GM23248 (cell line): ENCODE data around the gene SOBP. TPM values are rescaled to one million over a fixed set of nuclear protein-coding genes. Genes with fewer than 3 reads are reported as not detected.

Experiments
- DNase-seq: peaks from one replicate; pipeline ENCODE4 v3.0.0-alpha.2; 2015
- H2AFZ ChIP-seq: fragments of 200-600 bp; sonication (generic); 2 replicates; pipeline ENCODE4 v1.6.1; 2016; ENCODE audit warnings: antibody characterized with exemption
- H3F3A ChIP-seq: fragments of 200-600 bp; sonication (generic); 2 replicates; pipeline ENCODE4 v1.6.1; 2016; ENCODE audit warnings: mild to moderate bottlenecking, antibody characterized with exemption, mixed run types; ENCODE audit not compliant: insufficient read depth
- H3K27ac ChIP-seq: fragments of 200-600 bp; sonication (generic); 2 replicates; pipeline ENCODE4 v1.5.1; 2016; ENCODE audit warnings: mild to moderate bottlenecking
- H3K27me3 ChIP-seq: fragments of 200-600 bp; sonication (generic); replicated peaks from 2 replicates; pipeline ENCODE4 v1.6.1; 2016; ENCODE audit warnings: mild to moderate bottlenecking; ENCODE audit not compliant: insufficient read depth
- H3K36me3 ChIP-seq: fragments of 200-600 bp; sonication (generic); 2 replicates; pipeline ENCODE4 v1.6.1; 2016; ENCODE audit warnings: low read depth, mild to moderate bottlenecking
- H3K4me1 ChIP-seq: fragments of 200-600 bp; sonication (generic); 2 replicates; pipeline ENCODE4 v1.6.1; 2016; ENCODE audit warnings: mild to moderate bottlenecking; ENCODE audit not compliant: insufficient read depth
- H3K4me2 ChIP-seq: fragments of 200-600 bp; sonication (generic); one replicate; pipeline ENCODE4 v1.6.1; 2016; ENCODE audit warnings: mild to moderate bottlenecking; ENCODE audit not compliant: unreplicated experiment
- H3K4me3 ChIP-seq: fragments of 200-600 bp; sonication (generic); 2 replicates; pipeline ENCODE4 v1.5.1; 2016; ENCODE audit warnings: mild to moderate bottlenecking
- H3K79me2 ChIP-seq: fragments of 200-600 bp; sonication (generic); 2 replicates; pipeline ENCODE4 v1.6.1; 2016; ENCODE audit warnings: mild to moderate bottlenecking; ENCODE audit not compliant: insufficient read depth
- H3K9ac ChIP-seq: fragments of 200-600 bp; sonication (generic); 2 replicates; pipeline ENCODE4 v1.6.1; 2016; ENCODE audit warnings: mild to moderate bottlenecking
- H3K9me2 ChIP-seq: fragments of 200-600 bp; sonication (generic); 2 replicates; pipeline ENCODE4 v1.6.1; 2016; ENCODE audit warnings: mixed run types, mild to moderate bottlenecking, moderate library complexity; ENCODE audit not compliant: insufficient read depth
- H3K9me3 ChIP-seq: fragments of 200-600 bp; sonication (generic); one replicate; pipeline ENCODE4 v1.6.1; 2017; ENCODE audit warnings: low read depth
- H4K20me1 ChIP-seq: fragments of 200-600 bp; sonication (generic); 2 replicates; pipeline ENCODE4 v1.6.0; 2016; ENCODE audit not compliant: insufficient read depth
- EZH2 ChIP-seq: fragments of 200-600 bp; sonication (generic); IDR thresholded peaks from 2 replicates; pipeline ENCODE4 v1.6.1; 2018; ENCODE audit warnings: antibody characterized with exemption, mild to moderate bottlenecking; ENCODE audit not compliant: insufficient read depth, poor library complexity, severe bottlenecking
- EZH2phosphoT487 ChIP-seq: fragments of 200-600 bp; sonication (generic); IDR thresholded peaks from 2 replicates; pipeline ENCODE4 v1.6.1; 2018; ENCODE audit warnings: antibody characterized with exemption, moderate library complexity, mild to moderate bottlenecking, low read depth; ENCODE audit not compliant: insufficient read depth
- WGBS, 2 experiments: methylation state at CpG; one replicate each; pipeline ENCODE4 v1.1.6; 2015 to 2017; ENCODE audit warnings: low lambda C conversion rate in 2 of 2, low coverage in 1 of 2; ENCODE audit errors: missing lambda C conversion rate in 2 of 2; 5-methylcytosine and 5-hydroxymethylcytosine counted together
- in situ Hi-C: fragments of 300-500 bp; cut with MboI; formaldehyde crosslinking; loops from 2 replicates; pipeline ENCODE4 v1.15.0; 2020
- polyA plus RNA-seq: library from polyadenylated mRNA; unstranded; fragments of >200 nt; fragmentation: Nextera tagmentation; extraction: Ambion mirVana; gene quantifications from 2 replicates; pipeline ENCODE4 v1.2.1, GENCODE V29; 2016
- total RNA-seq: library from RNA; depleted of rRNA; stranded (reverse); fragments of >200 nt; shearing (Covaris generic); gene quantifications from 2 replicates; pipeline ENCODE4 v1.2.3, GENCODE V29; 2014

The SOBP gene
- total and polyA plus RNA-seq, 2 experiments from 2014 or later, result 0.38 to 0.97 TPM

GRCh38 chr6:107666981-107667601 is 177.2 kb downstream of the SOBP start:
- H3K9me2 ChIP-seq, result no peaks in the 10 kb centered on the region
- peaks cover 12% of the 10 kb centered on the region for H3K4me1 ChIP-seq
- no peak for TF ChIP-seq EZH2
- no peak for TF ChIP-seq EZH2phosphoT487
- no peaks in the 10 kb centered on the region for H3K36me3 ChIP-seq
- H3K9ac ChIP-seq, result no peak overlapping the region
- WGBS, 2 experiments, result 86 to 87% methylated on average over 13 of the region's 13 CpGs
- H3K27ac ChIP-seq, result no peak overlapping the region
- H4K20me1 ChIP-seq, result no peaks in the 10 kb centered on the region
- in situ Hi-C loops, result no loop called here
- no peak overlapping the region for H2AFZ ChIP-seq
- no peaks in the 10 kb centered on the region for H3K79me2 ChIP-seq
- peaks cover 6% of the 10 kb centered on the region; the same call in 1 of the 2 replicates for H3F3A ChIP-seq
- H3K4me2 ChIP-seq, result no peak overlapping the region
- H3K27me3 ChIP-seq, result no peaks in the 10 kb centered on the region
- no peaks in the 10 kb centered on the region for H3K9me3 ChIP-seq
- no peak for DNase-seq
- no peak overlapping the region for H3K4me3 ChIP-seq

GRCh38 chr6:107667790-107668189 is 177.9 kb downstream of the SOBP start:
- Histone ChIP-seq H3K4me2 (no peak overlapping the region), H3K9me3 (no peaks in the 10 kb centered on the region), H3K27me3 (no peaks in the 10 kb centered on the region), H3K79me2 (no peaks in the 10 kb centered on the region), H3K4me1 (peaks cover 12% of the 10 kb centered on the region), H2AFZ (no peak overlapping the region), H3K36me3 (no peaks in the 10 kb centered on the region), H3K27ac (no peak overlapping the region), H3K9me2 (no peaks in the 10 kb centered on the region), H3K4me3 (no peak overlapping the region), H3F3A (peaks cover 6% of the 10 kb centered on the region; the same call in 1 of the 2 replicates), H4K20me1 (no peaks in the 10 kb centered on the region), H3K9ac (no peak overlapping the region)
- DNase-seq, result no peak
- in situ Hi-C loops, result no loop called here
- 81 to 86% methylated on average over 3 of the region's 3 CpGs for WGBS, 2 experiments
- TF ChIP-seq EZH2, result no peak
- TF ChIP-seq EZH2phosphoT487, result no peak

GRCh38 chr6:107668743-107669474 is 179.0 kb downstream of the SOBP start:
- Histone ChIP-seq H2AFZ (no peak overlapping the region), H3K9me3 (no peaks in the 10 kb centered on the region), H3K79me2 (no peaks in the 10 kb centered on the region), H3K4me2 (no peak overlapping the region), H3K4me1 (peaks cover 12% of the 10 kb centered on the region), H3K9ac (no peak overlapping the region), H3K4me3 (no peak overlapping the region), H3K36me3 (no peaks in the 10 kb centered on the region), H3K27me3 (no peaks in the 10 kb centered on the region), H3F3A (peaks cover 6% of the 10 kb centered on the region; the same call in 1 of the 2 replicates), H4K20me1 (no peaks in the 10 kb centered on the region), H3K9me2 (no peaks in the 10 kb centered on the region), H3K27ac (no peak overlapping the region)
- TF ChIP-seq EZH2phosphoT487, result no peak
- DNase-seq, result no peak
- WGBS, 2 experiments, result 57 to 62% methylated on average over 23 of the region's 23 CpGs
- in situ Hi-C loops, result no loop called here

- no peaks in the 10 kb centered on the region for H4K20me1 ChIP-seq
- no peak overlapping the region for H3K4me3 ChIP-seq
- TF ChIP-seq EZH2phosphoT487 (no peak), EZH2 (no peak)
- 21 to 27% methylated on average over 9 of the region's 9 CpGs for WGBS, 2 experiments
- in situ Hi-C loops, result no loop called here
- H3K9me3 ChIP-seq, result no peaks in the 10 kb centered on the region
- H2AFZ ChIP-seq, result peak overlapping the region; percentile 58; the same call in 1 of the 2 replicates
- H3K4me1 ChIP-seq, result peaks cover 7% of the 10 kb centered on the region
- H3F3A ChIP-seq, result peaks cover 6% of the 10 kb centered on the region; the same call in 1 of the 2 replicates
- H3K9me2 ChIP-seq, result no peaks in the 10 kb centered on the region
- no peaks in the 10 kb centered on the region for H3K79me2 ChIP-seq
- no peak overlapping the region for H3K27ac ChIP-seq
- H3K9ac ChIP-seq, result no peak overlapping the region
- peak; percentile 56 for DNase-seq
- no peaks in the 10 kb centered on the region for H3K36me3 ChIP-seq
- no peak overlapping the region for H3K4me2 ChIP-seq
- no peaks in the 10 kb centered on the region for H3K27me3 ChIP-seq
Observed at GRCh38 chr6:107670792-107671199, 180.9 kb downstream of the SOBP start.
